HG03457 (cell line): ENCODE measurements around the gene DPP10.

Experiments used
- ATAC-seq: cut with Tn5 transposase; IDR thresholded peaks from one replicate; pipeline ENCODE4 v1.9.1; 2021; ENCODE audit warnings: moderate number of reproducible peaks; ENCODE audit not compliant: unreplicated experiment

DPP10 gene

GRCh38 chr2:115115135-115115534 lies 672.7 kb downstream of the DPP10 start:
- ATAC-seq = no peak

- no peak for ATAC-seq
These were observed 675.9 kb downstream of the DPP10 start for GRCh38 chr2:115118306-115118705.

- ATAC-seq = no peak
These were observed 676.6 kb downstream of the DPP10 start for GRCh38 chr2:115119086-115119485.

GRCh38 chr2:115122701-115123100 lies 680.3 kb downstream of the DPP10 start:
- no peak for ATAC-seq

GRCh38 chr2:115124817-115125216 lies 682.4 kb downstream of the DPP10 start:
- no peak for ATAC-seq

GRCh38 chr2:115129536-115129935 lies 687.1 kb downstream of the DPP10 start:
- ATAC-seq = no peak

- no peak for ATAC-seq
These were observed 718.2 kb downstream of the DPP10 start for GRCh38 chr2:115160531-115161080.

- no peak for ATAC-seq
These were observed 718.8 kb downstream of the DPP10 start for GRCh38 chr2:115161081-115161770.

GRCh38 chr2:115161771-115162493 lies 719.5 kb downstream of the DPP10 start:
- ATAC-seq = no peak

- no peak for ATAC-seq
These were observed 720.3 kb downstream of the DPP10 start for GRCh38 chr2:115162494-115163293.

- ATAC-seq = no peak
These were observed 721.1 kb downstream of the DPP10 start for GRCh38 chr2:115163572-115163971.

GRCh38 chr2:115165529-115166109 lies 723.2 kb downstream of the DPP10 start:
- no peak for ATAC-seq

- no peak for ATAC-seq
These were observed 726.0 kb downstream of the DPP10 start for GRCh38 chr2:115168457-115168856.

GRCh38 chr2:115169814-115170213 lies 727.4 kb downstream of the DPP10 start:
- ATAC-seq = no peak

GRCh38 chr2:115171751-115172150 lies 729.3 kb downstream of the DPP10 start:
- ATAC-seq = no peak

GRCh38 chr2:115174651-115175050 lies 732.2 kb downstream of the DPP10 start:
- no peak for ATAC-seq

GRCh38 chr2:115183144-115183543 lies 740.7 kb downstream of the DPP10 start:
- ATAC-seq = no peak

GRCh38 chr2:115190459-115190858 lies 748.0 kb downstream of the DPP10 start:
- ATAC-seq = no peak

GRCh38 chr2:115194623-115195022 lies 752.2 kb downstream of the DPP10 start:
- no peak for ATAC-seq

GRCh38 chr2:115196587-115196986 lies 754.1 kb downstream of the DPP10 start:
- ATAC-seq = no peak

GRCh38 chr2:115199966-115200365 lies 757.5 kb downstream of the DPP10 start:
- ATAC-seq = no peak
